RPMI7951 (cell line): ENCODE results near the gene PROSER3. TPM values are rescaled to one million over a fixed set of nuclear protein-coding genes. Genes with fewer than 3 reads are reported as not detected.

Experiments
- DNase-seq: peaks from one replicate; pipeline ENCODE4 v3.0.0-alpha.2; 2012; ENCODE audit warnings: low read depth
- total RNA-seq: library from RNA; depleted of rRNA; stranded (reverse); fragments of >200 nt; shearing (Covaris generic); gene quantifications from 2 replicates; pipeline ENCODE4 v1.2.3, GENCODE V29; 2014

PROSER3 gene
- total RNA-seq, 1 experiment from 2014 or later, result 10.7 TPM

DNA sequence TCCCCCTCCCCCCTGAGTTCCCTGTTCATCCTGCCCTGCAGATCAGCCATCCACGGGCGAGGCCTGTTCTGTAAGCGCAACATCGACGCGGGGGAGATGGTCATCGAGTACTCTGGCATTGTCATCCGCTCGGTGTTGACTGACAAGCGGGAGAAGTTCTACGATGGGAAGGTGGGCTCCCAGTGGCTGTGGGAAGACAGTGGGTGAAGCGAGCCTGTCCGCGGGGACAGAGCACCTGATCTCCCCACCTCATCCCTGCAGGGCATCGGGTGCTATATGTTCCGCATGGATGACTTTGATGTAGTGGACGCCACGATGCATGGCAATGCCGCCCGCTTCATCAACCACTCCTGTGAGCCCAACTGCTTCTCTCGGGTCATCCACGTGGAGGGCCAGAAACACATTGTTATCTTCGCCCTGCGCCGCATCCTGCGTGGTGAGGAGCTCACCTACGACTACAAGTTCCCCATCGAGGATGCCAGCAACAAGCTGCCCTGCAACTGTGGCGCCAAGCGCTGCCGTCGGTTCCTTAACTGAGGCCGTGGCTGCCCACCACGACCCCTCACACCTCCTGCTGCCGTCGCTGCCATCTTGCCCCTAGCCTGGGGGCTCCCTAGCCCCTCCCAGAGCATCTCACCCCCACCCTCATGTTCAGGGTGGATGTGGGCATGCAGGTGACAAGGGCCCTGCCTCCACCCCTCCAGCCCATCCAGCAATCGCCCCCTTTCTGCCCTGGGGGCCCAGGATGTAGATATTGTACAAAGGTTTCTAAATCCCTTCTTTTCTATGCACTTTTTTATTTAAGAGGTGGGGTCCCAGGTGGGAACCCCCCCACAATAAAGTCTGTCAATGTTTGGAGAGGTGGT is 19.7 kb upstream of the PROSER3 start:
- DNase-seq, result no peak

DNA sequence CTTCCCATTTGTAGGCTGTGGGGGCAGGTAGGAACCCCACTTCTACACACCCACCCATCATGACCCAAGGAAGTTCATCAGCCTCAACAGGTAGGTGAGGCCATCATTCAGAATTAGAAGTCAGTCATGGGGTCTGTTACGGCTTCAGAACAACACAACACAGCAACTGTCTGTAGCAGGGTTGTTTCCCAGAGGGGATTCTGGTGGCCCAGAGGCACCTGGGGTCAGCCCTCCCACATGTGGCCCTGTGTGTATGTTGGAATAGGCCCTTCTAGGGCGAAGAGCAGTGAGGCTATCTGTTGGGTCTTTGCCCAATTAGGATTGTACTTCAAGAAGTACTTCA is 19.1 kb upstream of the PROSER3 start:
- DNase-seq, result no peak

DNA sequence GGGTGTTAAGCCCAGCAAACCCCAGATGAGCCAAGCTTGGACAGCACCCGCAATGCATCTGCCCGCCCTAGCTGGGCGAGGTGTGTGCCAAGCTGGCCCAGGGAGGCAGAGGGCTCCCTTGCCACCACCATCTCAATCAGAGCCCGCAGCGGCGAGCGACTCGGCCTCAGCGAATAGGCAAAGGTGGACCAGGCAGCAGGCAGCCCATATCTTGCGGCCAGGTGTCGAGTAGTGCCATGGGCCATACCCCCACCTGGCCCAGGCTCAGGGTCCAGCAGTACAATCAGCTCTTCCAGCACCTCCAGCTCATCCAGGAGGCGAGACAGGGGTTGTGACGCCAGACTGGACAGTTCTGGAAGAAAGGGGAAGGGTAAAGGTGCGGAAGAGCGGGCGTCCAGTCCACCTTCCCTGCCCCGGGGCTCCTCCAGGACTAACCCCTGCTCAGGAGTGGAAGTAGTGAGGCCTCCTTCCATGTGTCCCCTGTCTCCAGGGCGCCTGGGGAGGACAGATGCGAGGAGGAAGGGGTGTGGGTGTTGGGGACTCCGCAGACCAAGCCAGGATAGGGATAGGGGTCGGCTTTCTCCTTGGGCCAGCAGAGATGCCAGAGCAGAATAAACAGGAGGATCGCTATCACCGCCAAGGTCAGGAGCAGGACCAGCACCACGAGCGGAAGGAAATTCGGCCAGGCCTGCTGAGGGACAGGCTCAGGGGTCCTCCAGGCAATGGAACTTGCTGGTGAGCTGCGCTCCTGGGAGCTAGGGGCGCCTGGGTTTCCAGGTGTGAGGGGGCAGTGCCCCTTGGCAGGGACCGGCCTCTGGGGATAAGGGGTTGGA is 18.5 kb upstream of the PROSER3 start:
- no peak for DNase-seq

DNA sequence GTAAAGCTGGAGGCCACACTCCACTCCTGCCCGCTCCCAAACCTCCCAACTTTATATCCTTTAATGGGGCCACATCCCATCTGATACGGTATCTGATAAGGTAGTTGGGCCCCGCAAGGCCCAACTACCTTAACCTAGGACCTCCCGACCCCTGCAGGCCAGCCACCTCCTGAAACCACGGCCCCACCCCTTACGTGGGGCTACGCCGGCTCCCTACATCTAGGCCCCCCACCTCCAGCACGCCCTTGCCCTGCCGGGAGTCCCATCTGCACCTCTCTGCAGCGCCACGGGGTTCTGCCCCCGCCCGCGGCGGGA is 17.9 kb upstream of the PROSER3 start:
- DNase-seq, result no peak

DNA sequence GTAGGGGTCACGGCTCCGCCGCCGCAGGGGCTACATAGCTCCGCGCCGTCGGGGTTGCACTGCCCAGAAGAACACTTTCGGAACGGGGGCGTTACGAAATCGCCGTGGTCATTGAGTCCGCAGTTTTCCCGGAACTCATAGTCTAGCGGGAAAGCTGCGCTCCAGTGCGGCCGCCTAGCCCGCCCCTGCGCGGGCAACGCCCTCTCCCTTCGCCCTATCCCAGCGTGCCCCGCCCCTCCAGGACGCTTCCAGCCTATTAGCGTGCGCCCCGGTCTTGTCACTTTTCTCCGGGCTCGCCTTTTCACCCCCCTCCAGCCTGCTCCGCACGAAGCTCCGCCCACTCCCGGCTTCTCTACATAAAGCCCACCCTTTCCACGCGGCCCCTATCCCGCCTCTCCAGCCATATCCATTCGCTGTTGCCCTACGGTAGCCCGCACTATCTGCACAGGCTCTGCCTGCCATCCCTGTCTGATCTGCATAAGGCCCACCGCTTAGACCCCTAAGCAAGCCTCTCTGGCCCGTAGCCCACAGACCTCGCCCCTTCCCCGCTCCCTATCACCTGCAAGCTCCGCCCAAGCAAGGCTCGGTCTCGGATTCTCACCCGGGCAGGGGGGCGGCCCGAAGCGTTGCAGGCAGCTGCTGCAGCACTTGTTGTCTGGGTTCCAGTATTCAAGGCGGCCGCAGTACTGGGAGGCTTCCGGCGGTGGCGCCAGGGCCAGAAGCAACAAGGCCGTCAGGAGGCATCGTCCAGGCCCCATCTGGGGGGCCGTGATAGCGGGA is 17.4 kb upstream of the PROSER3 start:
- DNase-seq, result peak; percentile 98

DNA sequence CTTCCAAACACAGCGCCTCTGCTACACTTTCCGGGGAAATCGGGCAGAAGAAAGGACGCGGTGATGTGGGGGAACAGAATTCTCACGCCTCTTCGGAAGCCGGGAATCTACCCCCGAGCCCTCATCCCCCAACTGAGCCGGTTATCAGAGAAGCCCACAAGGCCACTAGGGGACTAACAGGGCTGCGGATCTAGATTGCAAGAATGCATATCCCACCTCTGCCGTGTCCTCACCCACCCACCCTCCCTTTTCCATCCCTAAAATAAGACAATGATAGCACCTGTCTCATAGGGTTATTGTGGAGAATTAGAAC is 16.8 kb upstream of the PROSER3 start:
- DNase-seq, result no peak

DNA sequence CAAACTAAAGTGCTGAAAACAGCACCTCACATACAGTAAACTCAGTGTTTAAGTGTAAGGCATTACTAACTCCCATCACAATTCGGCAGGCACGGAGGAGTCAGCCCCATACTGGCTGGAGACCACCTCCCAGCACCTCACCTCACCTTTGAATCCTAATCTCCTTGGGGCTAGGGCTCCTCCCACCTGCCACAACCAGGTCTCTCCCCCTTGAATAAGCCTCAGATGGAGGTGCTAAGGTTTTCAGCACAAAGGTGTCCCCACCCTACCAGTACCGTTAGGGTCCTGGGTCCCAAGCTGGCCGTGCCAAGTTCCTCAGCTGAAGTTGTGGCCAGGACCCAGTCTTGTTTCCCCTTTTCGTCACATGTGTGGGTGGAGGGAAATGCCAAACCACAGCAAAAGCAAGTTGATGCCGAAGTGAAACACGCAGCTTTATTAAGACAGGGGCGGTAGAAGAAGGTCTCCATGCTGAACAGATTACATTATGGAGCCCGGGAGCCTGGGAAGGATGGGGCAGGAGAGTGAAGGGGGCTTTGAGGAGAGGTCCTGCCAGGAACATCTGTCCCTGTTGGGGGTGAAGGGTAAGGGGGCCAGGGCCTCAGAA is 15.8 kb upstream of the PROSER3 start, which contains the start of gene IGFLR1:
Gene IGFLR1 (minus strand): TSS at position 332 of the 604 bp plus-strand sequence. CDS start 1,272 bp downstream, outside the sequence.
- no peak for DNase-seq

DNA sequence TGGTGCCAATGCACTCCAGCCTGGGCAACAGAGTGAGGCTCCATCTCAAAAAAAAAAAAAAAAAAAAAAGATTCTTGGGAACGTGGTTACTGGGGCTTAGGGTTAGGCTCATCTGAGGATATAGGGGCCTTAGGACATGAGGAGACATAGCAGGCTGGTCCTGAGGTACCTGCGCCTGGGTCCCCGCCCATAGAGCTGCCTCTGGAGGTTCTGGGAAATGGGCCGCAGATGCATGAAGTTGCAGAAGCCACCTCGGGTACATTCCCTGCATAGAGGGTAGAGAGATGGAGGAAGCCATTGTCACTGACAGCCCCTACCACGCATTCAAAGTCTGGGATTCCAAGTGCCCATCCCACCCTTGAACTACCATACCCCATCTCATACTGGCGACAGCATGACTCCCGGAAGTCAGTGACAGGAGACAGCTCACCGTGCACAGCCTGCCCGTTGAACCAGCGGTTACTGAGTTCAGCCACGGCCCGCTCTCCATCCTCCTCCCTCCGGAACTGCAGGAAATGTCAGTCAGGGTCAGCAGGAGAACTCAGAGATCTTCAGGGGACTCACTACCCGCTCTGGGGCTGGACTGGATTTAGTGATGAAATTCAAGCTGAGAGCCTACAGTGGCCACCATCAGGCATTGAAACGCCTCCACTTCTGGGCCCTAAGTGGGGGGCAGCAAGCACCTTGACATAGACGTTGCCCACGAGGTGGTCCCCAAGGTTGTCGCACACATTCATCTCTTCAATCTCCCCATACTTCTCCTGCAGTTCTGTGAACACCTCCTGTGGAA is 14.1 kb upstream of the PROSER3 start:
- no peak for DNase-seq

DNA sequence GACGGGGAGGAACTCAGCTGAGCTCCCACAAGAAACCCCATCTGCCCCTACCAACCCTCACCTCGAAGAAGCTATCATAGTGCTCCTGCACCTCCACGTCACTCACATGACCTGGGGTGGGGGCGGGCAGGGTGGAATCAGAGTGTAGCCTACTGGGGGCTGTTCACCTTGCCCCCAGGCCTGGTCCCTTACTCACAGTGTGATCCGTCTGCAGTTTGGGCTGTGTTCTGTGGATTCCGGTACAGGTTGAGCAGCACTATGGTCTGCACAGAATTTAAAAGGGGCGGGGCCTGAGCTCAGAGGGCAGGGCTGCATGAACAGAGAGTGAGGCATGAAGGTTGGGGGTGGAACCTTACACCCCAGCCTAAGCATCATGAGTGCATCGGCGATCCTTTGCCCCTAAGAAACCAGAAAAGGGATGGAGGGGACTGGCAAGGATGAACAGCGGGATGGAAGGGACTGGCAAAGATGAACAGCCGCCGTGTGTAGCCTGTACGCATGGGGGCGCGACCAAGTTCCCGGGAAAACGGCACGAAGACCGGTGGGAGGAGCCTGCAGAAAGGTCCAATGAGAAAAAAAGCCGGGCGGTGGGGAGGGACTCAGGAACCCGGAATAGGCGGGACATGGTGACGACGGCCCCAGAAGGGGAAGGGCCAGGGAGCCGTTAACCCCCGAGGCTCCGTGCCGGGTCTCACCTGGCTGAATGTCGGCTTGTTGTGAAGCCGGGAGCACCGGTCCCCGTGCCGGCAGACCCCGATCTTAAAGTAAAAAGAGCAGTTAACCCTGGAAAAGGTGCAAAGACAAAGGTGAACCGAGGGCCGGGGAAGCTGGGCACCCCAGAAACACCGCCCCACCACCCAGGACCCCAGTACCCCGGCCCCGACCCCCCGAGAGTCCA is 13.3 kb upstream of the PROSER3 start:
- DNase-seq, result peak; percentile 96

DNA sequence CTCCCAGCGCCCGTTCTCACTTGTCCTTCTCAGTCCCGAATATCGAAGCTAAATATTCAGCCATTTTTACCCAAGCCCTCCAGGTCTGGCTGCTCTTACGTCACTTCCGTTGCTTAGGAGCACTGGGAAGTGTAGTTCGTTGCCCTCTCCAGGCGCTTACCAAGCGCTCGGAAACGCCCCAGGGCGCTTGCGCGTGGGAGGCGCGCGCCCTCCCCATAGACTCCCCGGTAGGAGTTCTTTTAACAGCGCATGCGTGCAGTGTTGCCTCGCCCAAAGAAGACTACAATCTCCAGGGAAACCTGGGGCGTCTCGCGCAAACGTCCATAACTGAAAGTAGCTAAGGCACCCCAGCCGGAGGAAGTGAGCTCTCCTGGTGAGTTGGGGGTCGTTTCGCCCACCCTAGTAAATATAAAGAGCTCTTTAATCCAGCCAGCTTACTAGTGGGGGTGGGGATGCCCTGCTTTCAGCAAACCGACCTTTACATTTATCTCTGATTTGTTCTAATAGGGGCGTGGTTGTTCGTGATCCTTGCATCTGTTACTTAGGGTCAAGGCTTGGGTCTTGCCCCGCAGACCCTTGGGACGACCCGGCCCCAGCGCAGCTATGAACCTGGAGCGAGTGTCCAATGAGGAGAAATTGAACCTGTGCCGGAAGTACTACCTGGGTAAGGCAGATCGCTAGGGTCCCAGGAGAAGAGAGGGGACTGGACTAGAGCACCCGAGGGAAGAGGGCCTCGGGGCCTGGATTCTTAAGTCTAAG is 12.5 kb upstream of the PROSER3 start, which contains the start of the genes PSENEN and U2AF1L4:
Gene PSENEN (plus strand): TSS at position 324 of the 759 bp plus-strand sequence. CDS start 280 bp downstream, at position 604.
Gene U2AF1L4 (minus strand): TSS at position 91 of the 759 bp plus-strand sequence. CDS start 27 bp downstream, at position 64.
- DNase-seq, result peak; percentile 99

DNA sequence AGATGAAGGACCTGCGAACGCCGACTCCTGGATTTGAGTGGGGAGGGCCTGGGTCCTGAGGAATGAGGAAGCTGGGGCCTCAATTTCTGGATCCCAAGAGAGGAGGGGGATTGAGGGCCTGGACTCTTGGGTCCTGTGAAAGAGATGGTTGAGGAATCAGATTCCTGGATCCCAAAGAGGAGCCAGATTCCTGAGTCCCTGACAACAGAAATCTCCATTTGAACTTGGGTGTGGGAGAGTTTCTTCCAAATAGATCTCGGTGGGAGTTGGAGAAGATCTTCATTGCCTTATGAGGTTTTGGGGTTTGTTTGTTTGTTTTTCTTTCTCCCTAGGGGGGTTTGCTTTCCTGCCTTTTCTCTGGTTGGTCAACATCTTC is 11.9 kb upstream of the PROSER3 start:
- no peak for DNase-seq

DNA sequence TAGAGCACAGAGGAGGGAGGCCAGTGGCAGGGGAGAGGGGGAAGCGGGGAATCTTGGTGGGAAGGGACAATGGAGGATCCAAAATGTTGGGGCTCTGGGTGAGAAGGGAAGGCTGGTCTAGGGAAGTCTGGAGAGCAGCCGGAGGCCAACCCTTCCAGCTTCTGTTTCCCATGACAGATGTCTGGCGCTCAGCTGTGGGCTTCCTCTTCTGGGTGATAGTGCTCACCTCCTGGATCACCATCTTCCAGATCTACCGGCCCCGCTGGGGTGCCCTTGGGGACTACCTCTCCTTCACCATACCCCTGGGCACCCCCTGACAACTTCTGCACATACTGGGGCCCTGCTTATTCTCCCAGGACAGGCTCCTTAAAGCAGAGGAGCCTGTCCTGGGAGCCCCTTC is 11.4 kb upstream of the PROSER3 start:
- DNase-seq, result no peak

DNA sequence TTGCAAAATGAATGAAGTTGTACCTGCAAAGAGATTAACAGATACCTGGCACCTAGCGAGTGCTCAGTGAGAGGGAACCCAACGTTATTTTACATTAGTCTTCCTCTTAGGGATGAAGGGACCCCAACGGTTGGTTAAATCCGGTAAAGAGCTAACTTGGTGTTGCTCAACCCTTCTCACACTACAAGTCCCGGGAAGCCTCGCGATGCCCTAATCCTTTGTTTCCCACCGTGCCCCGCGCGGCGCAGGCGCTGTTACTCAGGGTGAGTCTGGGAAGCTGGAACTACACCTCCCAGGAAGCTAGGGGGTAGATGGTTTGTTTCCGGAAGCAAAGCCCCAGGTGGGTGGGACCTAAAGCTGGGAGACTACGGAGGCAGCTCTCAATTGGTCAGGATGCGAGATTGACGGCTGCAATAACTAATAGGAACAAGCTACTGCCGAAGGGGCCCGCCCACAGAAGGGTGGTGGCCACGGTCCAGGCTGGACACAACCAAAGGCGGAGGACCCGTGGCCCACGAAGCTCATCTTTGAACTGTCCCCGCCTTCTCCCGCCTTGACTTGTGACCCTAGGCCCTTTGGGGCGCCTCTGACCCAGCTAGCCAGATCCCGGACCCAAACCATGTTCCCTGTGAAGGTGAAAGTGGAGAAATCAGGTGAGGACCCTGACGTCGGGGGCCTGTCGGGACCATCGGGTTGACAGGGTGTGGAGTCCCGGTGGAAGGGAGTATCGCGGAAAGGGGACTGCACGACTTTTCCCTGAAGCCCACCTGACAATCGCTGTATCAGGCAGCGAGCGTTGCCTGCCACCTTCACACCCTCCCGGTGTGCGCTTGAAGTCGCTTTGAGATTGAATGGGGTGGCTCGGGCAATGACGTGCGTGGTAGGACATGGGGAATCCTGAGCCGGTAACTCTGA is 9.6 kb upstream of the PROSER3 start, which contains the start of gene LIN37:
Gene LIN37 (plus strand): TSS at position 471 of the 915 bp plus-strand sequence. CDS start 149 bp downstream, at position 620.
- peak; percentile 99 for DNase-seq

DNA sequence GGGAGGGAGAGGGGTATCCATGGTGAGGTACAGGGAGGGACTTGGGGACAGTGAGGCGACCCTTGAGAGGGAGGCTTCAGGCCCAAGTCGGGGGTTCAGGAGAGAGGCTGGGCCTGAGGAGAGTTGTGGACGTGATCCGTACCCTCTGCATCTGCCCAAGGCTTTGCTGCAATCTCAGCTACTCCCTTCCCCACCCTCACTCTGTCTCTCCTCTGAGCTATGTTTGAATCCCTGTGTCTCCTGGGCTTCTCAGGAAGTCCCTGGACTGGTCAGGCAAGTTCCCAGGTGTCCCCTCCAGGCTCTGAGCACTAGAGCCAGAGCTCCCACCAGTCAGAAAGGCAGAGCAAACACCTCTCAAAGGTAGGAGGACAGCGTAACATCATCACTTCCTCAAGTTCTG is 7.8 kb upstream of the PROSER3 start:
- no peak for DNase-seq

DNA sequence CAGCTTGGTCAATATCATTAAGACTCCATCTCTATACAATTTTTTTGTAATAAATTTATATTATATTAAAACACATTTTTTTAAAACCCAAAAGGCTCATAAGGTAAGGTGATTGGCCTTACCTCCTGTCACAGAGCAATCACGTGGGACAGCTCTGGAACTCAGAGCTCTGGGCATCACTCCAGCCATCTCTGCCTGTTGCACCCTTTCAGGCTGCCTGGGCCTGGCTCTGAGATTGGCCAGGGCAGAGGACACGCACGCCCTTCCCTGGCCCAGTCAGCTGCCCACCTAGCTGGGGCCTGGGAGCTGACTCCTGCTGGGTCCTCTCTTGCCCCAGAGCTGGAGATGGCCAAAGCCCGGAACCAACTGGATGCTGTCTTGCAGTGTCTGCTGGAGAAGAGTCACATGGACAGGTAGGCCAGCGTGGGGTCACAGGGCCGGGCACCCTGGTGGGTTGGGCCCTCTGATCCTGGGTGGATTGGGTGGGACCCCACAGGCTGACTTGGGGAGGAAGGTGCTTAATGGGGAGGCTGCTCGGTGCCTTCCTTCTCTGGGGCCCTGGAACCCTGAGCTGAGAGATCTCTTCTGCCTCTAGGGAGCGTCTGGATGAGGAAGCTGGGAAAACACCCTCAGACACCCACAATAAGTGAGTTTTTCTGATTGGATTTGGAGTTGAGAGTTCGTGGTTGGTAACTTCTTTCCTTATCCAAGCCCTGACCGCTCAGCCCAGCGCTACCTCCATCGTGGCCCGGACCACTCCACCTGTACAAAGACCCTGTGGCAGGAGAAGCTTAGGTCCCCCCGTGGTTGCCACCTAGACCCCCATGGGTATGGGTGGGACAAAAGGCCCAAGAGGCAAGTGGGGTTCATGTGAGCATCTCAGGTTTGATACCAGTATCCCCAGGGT is 5.9 kb upstream of the PROSER3 start:
- no peak for DNase-seq

DNA sequence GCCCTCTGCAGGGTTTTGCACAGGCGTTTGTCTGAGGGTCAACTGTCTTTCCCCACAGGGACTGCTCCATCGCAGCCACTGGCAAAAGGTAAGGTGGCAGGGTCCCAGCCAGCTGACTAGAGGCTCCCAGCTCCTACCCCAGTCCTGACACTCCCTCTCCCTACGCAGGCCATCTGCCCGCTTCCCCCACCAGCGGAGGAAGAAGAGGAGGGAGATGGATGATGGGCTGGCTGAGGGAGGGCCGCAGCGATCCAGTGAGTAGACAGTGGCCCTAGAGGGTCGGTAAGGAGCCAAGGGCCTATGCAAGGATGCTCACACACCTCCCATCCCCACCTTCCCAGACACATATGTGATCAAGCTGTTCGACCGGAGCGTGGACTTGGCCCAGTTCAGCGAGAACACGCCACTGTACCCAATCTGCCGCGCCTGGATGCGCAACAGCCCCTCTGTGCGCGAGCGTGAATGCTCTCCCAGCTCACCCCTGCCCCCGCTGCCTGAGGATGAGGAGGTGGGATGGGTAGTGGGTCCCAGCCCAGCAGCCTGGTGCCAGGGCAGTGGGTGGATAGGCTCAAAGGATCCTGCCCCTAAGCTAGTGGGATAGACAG is 5.1 kb upstream of the PROSER3 start:
- no peak for DNase-seq
